GM03348 (cell line): ENCODE results near the gene GRIK4.

Experiments
- DNase-seq: peaks from one replicate; pipeline ENCODE4 v3.0.0; 2012; ENCODE audit warnings: low spot score

Gene GRIK4

GRCh38 chr11:120510406-120511115 lies 987 bp upstream of the GRIK4 start:
- DNase-seq: no peak

- no peak for DNase-seq
These were observed 531 bp downstream of the GRIK4 start for GRCh38 chr11:120511820-120512738.

GRCh38 chr11:120512739-120513435 lies 1.3 kb downstream of the GRIK4 start:
- no peak for DNase-seq

- DNase-seq: no peak
These were observed 2.1 kb downstream of the GRIK4 start for GRCh38 chr11:120513436-120514315.

GRCh38 chr11:120514541-120515121 lies 3.1 kb downstream of the GRIK4 start:
- no peak for DNase-seq

- DNase-seq: no peak
These were observed 3.7 kb downstream of the GRIK4 start for GRCh38 chr11:120515186-120515723.

- no peak for DNase-seq
These were observed 5.2 kb downstream of the GRIK4 start for GRCh38 chr11:120516461-120517389.

- no peak for DNase-seq
These were observed 5.8 kb downstream of the GRIK4 start for GRCh38 chr11:120517390-120517761.

- DNase-seq: no peak
These were observed 6.3 kb downstream of the GRIK4 start for GRCh38 chr11:120517801-120518291.

GRCh38 chr11:120518356-120518755 lies 6.8 kb downstream of the GRIK4 start:
- DNase-seq: no peak

- DNase-seq: no peak
These were observed 7.9 kb downstream of the GRIK4 start for GRCh38 chr11:120519474-120519873.

GRCh38 chr11:120520091-120520822 lies 8.7 kb downstream of the GRIK4 start:
- DNase-seq: no peak

GRCh38 chr11:120521176-120521575 lies 9.6 kb downstream of the GRIK4 start:
- DNase-seq: no peak

- DNase-seq: no peak
These were observed 10.5 kb downstream of the GRIK4 start for GRCh38 chr11:120522021-120522420.

GRCh38 chr11:120522736-120523135 lies 11.2 kb downstream of the GRIK4 start:
- no peak for DNase-seq

- DNase-seq: no peak
These were observed 11.6 kb downstream of the GRIK4 start for GRCh38 chr11:120523196-120523595.

GRCh38 chr11:120524536-120525085 lies 13.1 kb downstream of the GRIK4 start:
- no peak for DNase-seq

GRCh38 chr11:120525261-120526171 lies 14.0 kb downstream of the GRIK4 start:
- DNase-seq: no peak
